Measurements from ENCODE around the gene ZNF326.

DNA sequence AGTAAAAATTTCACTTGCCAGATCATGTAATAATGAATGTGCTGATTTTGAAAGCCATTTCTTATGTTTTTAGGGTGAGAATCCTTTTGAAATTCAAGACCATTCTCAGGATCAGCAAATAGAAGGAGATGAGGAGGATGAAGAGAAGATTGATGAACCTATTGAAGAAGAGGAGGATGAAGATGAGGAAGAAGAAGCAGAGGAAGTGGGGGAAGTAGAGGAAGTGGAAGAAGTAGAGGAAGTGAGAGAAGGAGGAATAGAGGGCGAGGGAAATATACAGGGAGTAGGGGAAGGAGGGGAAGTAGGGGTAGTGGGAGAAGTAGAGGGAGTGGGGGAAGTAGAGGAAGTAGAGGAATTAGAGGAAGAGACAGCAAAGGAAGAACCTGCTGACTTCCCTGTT, 32.4 kb downstream of the ZNF326 start:
- no peak for TF ChIP-seq CREB1 (IDR thresholded peaks at IDR 0.05; ENCODE audit: low read depth)
- TF ChIP-seq TEAD4 (IDR thresholded peaks at IDR 0.05), result no peak
- TF ChIP-seq TAF1 (IDR thresholded peaks at IDR 0.05; ENCODE audit: low read depth), result no peak
- TF ChIP-seq, protein P1, sequence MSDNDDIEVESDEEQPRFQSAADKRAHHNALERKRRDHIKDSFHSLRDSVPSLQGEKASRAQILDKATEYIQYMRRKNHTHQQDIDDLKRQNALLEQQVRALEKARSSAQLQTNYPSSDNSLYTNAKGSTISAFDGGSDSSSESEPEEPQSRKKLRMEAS (IDR thresholded peaks at IDR 0.05), result no peak
- TF ChIP-seq CEBPB (IDR thresholded peaks at IDR 0.05), result no peak
- no peak for TF ChIP-seq TCF12 (IDR thresholded peaks at IDR 0.05; ENCODE audit: low read depth)
- TF ChIP-seq, protein P2, sequence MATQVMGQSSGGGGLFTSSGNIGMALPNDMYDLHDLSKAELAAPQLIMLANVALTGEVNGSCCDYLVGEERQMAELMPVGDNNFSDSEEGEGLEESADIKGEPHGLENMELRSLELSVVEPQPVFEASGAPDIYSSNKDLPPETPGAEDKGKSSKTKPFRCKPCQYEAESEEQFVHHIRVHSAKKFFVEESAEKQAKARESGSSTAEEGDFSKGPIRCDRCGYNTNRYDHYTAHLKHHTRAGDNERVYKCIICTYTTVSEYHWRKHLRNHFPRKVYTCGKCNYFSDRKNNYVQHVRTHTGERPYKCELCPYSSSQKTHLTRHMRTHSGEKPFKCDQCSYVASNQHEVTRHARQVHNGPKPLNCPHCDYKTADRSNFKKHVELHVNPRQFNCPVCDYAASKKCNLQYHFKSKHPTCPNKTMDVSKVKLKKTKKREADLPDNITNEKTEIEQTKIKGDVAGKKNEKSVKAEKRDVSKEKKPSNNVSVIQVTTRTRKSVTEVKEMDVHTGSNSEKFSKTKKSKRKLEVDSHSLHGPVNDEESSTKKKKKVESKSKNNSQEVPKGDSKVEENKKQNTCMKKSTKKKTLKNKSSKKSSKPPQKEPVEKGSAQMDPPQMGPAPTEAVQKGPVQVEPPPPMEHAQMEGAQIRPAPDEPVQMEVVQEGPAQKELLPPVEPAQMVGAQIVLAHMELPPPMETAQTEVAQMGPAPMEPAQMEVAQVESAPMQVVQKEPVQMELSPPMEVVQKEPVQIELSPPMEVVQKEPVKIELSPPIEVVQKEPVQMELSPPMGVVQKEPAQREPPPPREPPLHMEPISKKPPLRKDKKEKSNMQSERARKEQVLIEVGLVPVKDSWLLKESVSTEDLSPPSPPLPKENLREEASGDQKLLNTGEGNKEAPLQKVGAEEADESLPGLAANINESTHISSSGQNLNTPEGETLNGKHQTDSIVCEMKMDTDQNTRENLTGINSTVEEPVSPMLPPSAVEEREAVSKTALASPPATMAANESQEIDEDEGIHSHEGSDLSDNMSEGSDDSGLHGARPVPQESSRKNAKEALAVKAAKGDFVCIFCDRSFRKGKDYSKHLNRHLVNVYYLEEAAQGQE (IDR thresholded peaks at IDR 0.05; ENCODE audit: low read depth), result no peak
